KBM-7 (cell line): Measurements from ENCODE around the gene CAMTA2.

Experiments
- DNase-seq: peaks from one replicate; pipeline ENCODE4 v3.0.0-alpha.2; 2015
- in situ Hi-C: fragments of 300-500 bp; cut with MboI; formaldehyde crosslinking; loops from 2 replicates; pipeline ENCODE4 v1.14.3; 2020; ENCODE audit warnings: low sequenced_read_pairs, low pct_unique_long_range_greater_than_20kb, mixed read lengths

CAMTA2 gene

GRCh38 chr17:4971826-4972225, 15.6 kb downstream of the CAMTA2 start:
- DNase-seq, result no peak
- in situ Hi-C loops, result no loop called here

- in situ Hi-C loops, result no loop called here
- DNase-seq, result no peak
These were observed 17.2 kb downstream of the CAMTA2 start for GRCh38 chr17:4970273-4970672.

GRCh38 chr17:4969551-4970173, 17.8 kb downstream of the CAMTA2 start:
- no peak for DNase-seq
- in situ Hi-C loops, result no loop called here

GRCh38 chr17:4969047-4969550, 18.4 kb downstream of the CAMTA2 start:
- in situ Hi-C loops, result no loop called here
- DNase-seq, result no peak

- in situ Hi-C loops, result no loop called here
- no peak for DNase-seq
These were observed 18.9 kb downstream of the CAMTA2 start for GRCh38 chr17:4968486-4969046.

GRCh38 chr17:4967539-4968485, 19.7 kb downstream of the CAMTA2 start, which contains the start of gene SPAG7:
TSS of gene SPAG7 (minus strand) at chr17:4967817. CDS start at chr17:4967804, 13 bp downstream.
- peak; percentile 99 for DNase-seq
- in situ Hi-C loops, result no loop called here

- in situ Hi-C loops, result no loop called here
These were observed 20.5 kb downstream of the CAMTA2 start for GRCh38 chr17:4966844-4967538.

GRCh38 chr17:4965311-4965986, 22.0 kb downstream of the CAMTA2 start:
- no peak for DNase-seq

More at GRCh38 chr17:4966844-4967538, 20.5 kb downstream of the CAMTA2 start:
- peak; percentile 100 for DNase-seq

GRCh38 chr17:4960279-4960922, 27.1 kb downstream of the CAMTA2 start:
- peak; percentile 49 for DNase-seq
- in situ Hi-C loops, result no loop called here

More at GRCh38 chr17:4965311-4965986, 22.0 kb downstream of the CAMTA2 start:
- in situ Hi-C loops, result no loop called here

- in situ Hi-C loops, result no loop called here
These were observed 28.1 kb downstream of the CAMTA2 start for GRCh38 chr17:4959261-4959965.

GRCh38 chr17:4958102-4958501, 29.4 kb downstream of the CAMTA2 start:
- in situ Hi-C loops, result no loop called here
- no peak for DNase-seq

More at GRCh38 chr17:4959261-4959965, 28.1 kb downstream of the CAMTA2 start:
- DNase-seq, result no peak

GRCh38 chr17:4956493-4957061, 30.9 kb downstream of the CAMTA2 start:
- in situ Hi-C loops, result no loop called here
- DNase-seq, result no peak

- no peak for DNase-seq
These were observed 32.4 kb downstream of the CAMTA2 start for GRCh38 chr17:4955091-4955490.

GRCh38 chr17:4953451-4953961, 34.0 kb downstream of the CAMTA2 start:
- DNase-seq, result no peak
- in situ Hi-C loops, result no loop called here

More at GRCh38 chr17:4955091-4955490, 32.4 kb downstream of the CAMTA2 start:
- in situ Hi-C loops, result no loop called here

GRCh38 chr17:4951486-4951885, 36.0 kb downstream of the CAMTA2 start:
- DNase-seq, result no peak
- in situ Hi-C loops, result no loop called here

GRCh38 chr17:4950746-4951204, 36.7 kb downstream of the CAMTA2 start, which contains the start of gene ENO3:
TSS of gene ENO3 (plus strand) at chr17:4951119. CDS start at chr17:4951830, 711 bp downstream.
- DNase-seq, result no peak
- in situ Hi-C loops, result no loop called here
